ENCODE results near the gene USP7. TPM values are rescaled to one million over a fixed set of nuclear protein-coding genes. Genes with fewer than 3 reads are reported as not detected.

The USP7 gene
- total RNA-seq, 1 experiment from 2014 or later: 228 TPM

DNA sequence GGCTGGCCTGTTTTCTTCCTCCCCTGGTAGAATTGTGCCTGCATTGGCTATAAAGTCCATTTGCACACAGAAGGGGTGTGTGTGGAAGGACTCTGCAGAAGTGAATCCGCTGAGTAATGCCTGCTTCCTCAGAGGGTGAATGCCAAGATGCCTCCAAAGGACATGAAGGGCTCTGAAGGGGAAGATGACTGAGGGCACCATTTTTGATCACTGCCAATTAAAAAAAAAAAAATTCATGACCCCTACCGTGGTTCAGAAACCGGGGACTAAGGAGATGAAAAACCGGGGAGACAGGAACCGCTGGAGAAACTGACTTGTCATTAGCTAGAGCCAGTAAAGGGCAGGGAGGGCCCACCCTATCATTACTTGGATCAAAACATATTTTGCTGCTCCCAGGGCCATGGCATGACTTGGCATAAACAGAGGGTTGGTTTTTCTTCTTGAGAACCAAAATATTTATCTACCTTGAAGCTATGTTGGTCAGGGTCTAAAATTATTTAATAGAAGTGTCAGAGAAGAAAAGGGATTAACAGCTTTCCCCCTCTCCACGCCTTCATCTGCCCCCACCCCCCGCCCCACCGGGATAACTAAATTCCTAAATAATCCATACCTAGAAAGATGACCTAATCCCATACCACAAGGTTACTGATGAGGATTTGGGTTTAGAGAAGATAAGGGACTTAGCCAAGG is 3.6 kb upstream of the USP7 start:
- no TSS peak for BruUV-seq (replicated peaks)
- DNase-seq (ENCODE audit: low spot score): no peak
- no peaks in the 10 kb centered on the region for H3K9me3 ChIP-seq (ENCODE audit: low read depth, low read length, poor library complexity, severe bottlenecking)
- no peaks in the 10 kb centered on the region for H3K4me1 ChIP-seq (ENCODE audit: insufficient read depth, low read length, poor library complexity, severe bottlenecking)
- no peaks in the 10 kb centered on the region for H3K27me3 ChIP-seq (replicated peaks; ENCODE audit: insufficient read depth, low read depth, low read length, poor library complexity)
- ChIA-PET POLR2A (ENCODE audit: low non-redundant PET) (no interaction called here), CTCF (interaction anchor here (0.6 kb wide), 1 partner anchor 534 kb away, joined by 4 read pairs; no protein-coding TSS in a partner anchor)
- H3K27ac ChIP-seq (ENCODE audit: low read depth, low read length, poor library complexity, severe bottlenecking): no peak overlapping the region
- H3K36me3 ChIP-seq (ENCODE audit: insufficient read depth, low read length, poor library complexity, severe bottlenecking): no peaks in the 10 kb centered on the region
- H3K4me3 ChIP-seq (ENCODE audit: low read depth, low read length, poor library complexity, severe bottlenecking): no peak overlapping the region
- TF ChIP-seq, protein P1, sequence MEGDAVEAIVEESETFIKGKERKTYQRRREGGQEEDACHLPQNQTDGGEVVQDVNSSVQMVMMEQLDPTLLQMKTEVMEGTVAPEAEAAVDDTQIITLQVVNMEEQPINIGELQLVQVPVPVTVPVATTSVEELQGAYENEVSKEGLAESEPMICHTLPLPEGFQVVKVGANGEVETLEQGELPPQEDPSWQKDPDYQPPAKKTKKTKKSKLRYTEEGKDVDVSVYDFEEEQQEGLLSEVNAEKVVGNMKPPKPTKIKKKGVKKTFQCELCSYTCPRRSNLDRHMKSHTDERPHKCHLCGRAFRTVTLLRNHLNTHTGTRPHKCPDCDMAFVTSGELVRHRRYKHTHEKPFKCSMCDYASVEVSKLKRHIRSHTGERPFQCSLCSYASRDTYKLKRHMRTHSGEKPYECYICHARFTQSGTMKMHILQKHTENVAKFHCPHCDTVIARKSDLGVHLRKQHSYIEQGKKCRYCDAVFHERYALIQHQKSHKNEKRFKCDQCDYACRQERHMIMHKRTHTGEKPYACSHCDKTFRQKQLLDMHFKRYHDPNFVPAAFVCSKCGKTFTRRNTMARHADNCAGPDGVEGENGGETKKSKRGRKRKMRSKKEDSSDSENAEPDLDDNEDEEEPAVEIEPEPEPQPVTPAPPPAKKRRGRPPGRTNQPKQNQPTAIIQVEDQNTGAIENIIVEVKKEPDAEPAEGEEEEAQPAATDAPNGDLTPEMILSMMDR (conservative IDR thresholded peaks at IDR 0.05; ENCODE audit: low read depth, low read length): no peak
- no peak for TF ChIP-seq EZH2 (IDR thresholded peaks at IDR 0.05; ENCODE audit: borderline replicate concordance, low read depth, low read length, poor library complexity, severe bottlenecking)
- intact Hi-C loops (cut with micrococcal nuclease; ENCODE audit: unreplicated experiment): no loop called here

DNA sequence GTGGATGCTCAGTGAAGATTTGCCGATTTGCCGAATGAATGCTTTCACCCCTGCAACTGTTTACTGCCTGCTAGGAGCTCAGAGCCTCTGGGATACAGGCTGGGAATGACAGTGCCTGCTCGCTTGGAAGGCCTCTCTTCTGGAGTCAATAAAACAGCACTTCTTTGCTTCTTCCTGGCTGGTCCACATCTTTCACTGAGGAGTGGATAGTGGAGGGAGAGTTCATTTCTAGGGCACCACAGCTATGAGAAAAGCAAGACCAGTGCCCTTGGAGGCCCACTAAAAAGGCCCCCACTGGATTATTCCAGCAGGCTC is 3.1 kb upstream of the USP7 start:
- Histone ChIP-seq H3K36me3 (ENCODE audit: insufficient read depth, low read length, poor library complexity, severe bottlenecking) (no peaks in the 10 kb centered on the region), H3K4me3 (ENCODE audit: low read depth, low read length, poor library complexity, severe bottlenecking) (no peak overlapping the region), H3K27me3 (replicated peaks; ENCODE audit: insufficient read depth, low read depth, low read length, poor library complexity) (no peaks in the 10 kb centered on the region), H3K27ac (ENCODE audit: low read depth, low read length, poor library complexity, severe bottlenecking) (no peak overlapping the region), H3K4me1 (ENCODE audit: insufficient read depth, low read length, poor library complexity, severe bottlenecking) (no peaks in the 10 kb centered on the region), H3K9me3 (ENCODE audit: low read depth, low read length, poor library complexity, severe bottlenecking) (no peaks in the 10 kb centered on the region)
- DNase-seq (ENCODE audit: low spot score): no peak
- POLR2A ChIA-PET (ENCODE audit: low non-redundant PET): no interaction called here
- CTCF ChIA-PET: no interaction called here
- BruUV-seq (replicated peaks): no TSS peak
- TF ChIP-seq, protein P1 (conservative IDR thresholded peaks at IDR 0.05; ENCODE audit: low read depth, low read length): no peak
- TF ChIP-seq EZH2 (IDR thresholded peaks at IDR 0.05; ENCODE audit: borderline replicate concordance, low read depth, low read length, poor library complexity, severe bottlenecking): no peak
- intact Hi-C loops (cut with micrococcal nuclease; ENCODE audit: unreplicated experiment): no loop called here

DNA sequence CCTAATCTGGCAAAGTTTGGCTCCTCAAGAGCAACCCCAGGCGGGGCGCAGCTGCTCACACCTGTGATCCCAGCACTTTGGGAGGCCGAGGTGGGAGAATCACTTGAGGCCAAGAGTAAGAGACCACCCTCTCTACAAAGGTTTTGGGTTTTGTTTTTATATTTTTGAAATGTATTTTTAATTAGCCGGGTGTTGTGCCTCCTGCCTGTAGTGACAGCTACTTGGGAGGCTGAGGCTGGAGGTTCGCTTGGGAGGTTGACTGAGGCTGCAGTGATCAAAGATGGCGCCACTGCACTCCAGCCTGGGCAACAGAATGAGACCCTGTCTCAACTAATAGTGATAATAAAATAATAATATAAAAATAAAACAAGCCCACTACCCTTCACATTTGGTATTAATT is 756 bp upstream of the USP7 start:
- no peaks in the 10 kb centered on the region for H3K27me3 ChIP-seq (replicated peaks; ENCODE audit: insufficient read depth, low read depth, low read length, poor library complexity)
- no peak for TF ChIP-seq EZH2 (IDR thresholded peaks at IDR 0.05; ENCODE audit: borderline replicate concordance, low read depth, low read length, poor library complexity, severe bottlenecking)
- TF ChIP-seq, protein P1 (conservative IDR thresholded peaks at IDR 0.05; ENCODE audit: low read depth, low read length): no peak
- peaks cover 21% of the 10 kb centered on the region for H3K4me1 ChIP-seq (ENCODE audit: insufficient read depth, low read length, poor library complexity, severe bottlenecking)
- intact Hi-C loops (cut with micrococcal nuclease; ENCODE audit: unreplicated experiment): loop anchor here (5.0 kb wide), 1 partner anchor 128 kb away; the partner anchor contains the start of gene HAPSTR1
- BruUV-seq (replicated peaks): no TSS peak
- H3K36me3 ChIP-seq (ENCODE audit: insufficient read depth, low read length, poor library complexity, severe bottlenecking): no peaks in the 10 kb centered on the region
- ChIA-PET CTCF (interaction anchor here (0.6 kb wide), 1 partner anchor 162 kb away, joined by 4 read pairs; no protein-coding TSS in a partner anchor), POLR2A (ENCODE audit: low non-redundant PET) (no interaction called here)
- peak overlapping the region; percentile 63 for H3K27ac ChIP-seq (ENCODE audit: low read depth, low read length, poor library complexity, severe bottlenecking)
- no peak for DNase-seq (ENCODE audit: low spot score)
- H3K4me3 ChIP-seq (ENCODE audit: low read depth, low read length, poor library complexity, severe bottlenecking): peak overlapping the region; percentile 65
- no peaks in the 10 kb centered on the region for H3K9me3 ChIP-seq (ENCODE audit: low read depth, low read length, poor library complexity, severe bottlenecking)
